Esophagus squamous epithelium (tissue), 5 donors: ENCODE results near the gene CCDC124. TPM values are rescaled to one million over a fixed set of nuclear protein-coding genes. Genes with fewer than 3 reads are reported as not detected.

Experiments
- DNase-seq: peaks from one replicate; lab custom pipeline; 2025; lab: John Stamatoyannopoulos, UW
- H3K27ac ChIP-seq, 4 donors: fragments of 200-600 bp; sonication (generic); one replicate each; pipeline ENCODE4 v1.5.1; 2016 to 2019; ENCODE audit warnings: mild to moderate bottlenecking in 1 of 4
- H3K27me3 ChIP-seq, 4 donors: fragments of 200-600 bp; sonication (generic); 1 replicate in 3 of 4; 2 replicates in 1 of 4; pipeline versions ENCODE4 v1.5.1 to v1.6.0; 2017 to 2021; ENCODE audit warnings: antibody characterized with exemption in 1 of 4
- H3K36me3 ChIP-seq, 3 donors: fragments of 200-600 bp; sonication (generic); one replicate each; pipeline ENCODE4 v1.5.1; 2016 to 2019
- H3K4me1 ChIP-seq, 3 donors: fragments of 200-600 bp; sonication (generic); one replicate each; pipeline ENCODE4 v1.5.1; 2017 to 2019
- H3K4me3 ChIP-seq, 4 donors: fragments of 200-600 bp; sonication (generic); 1 replicate in 3 of 4; 2 replicates in 1 of 4; pipeline ENCODE4 v1.5.1; 2016 to 2019; ENCODE audit warnings: mild to moderate bottlenecking in 2 of 4, moderate library complexity in 1 of 4
- H3K9me3 ChIP-seq, 3 donors: fragments of 200-600 bp; sonication (generic); one replicate each; pipeline ENCODE4 v1.5.1; 2016 to 2019
- POLR2A ChIP-seq, 4 donors: fragments of 450-650 bp; IDR thresholded peaks; one replicate each; pipeline ENCODE4 v1.6.1; 2017; ENCODE audit warnings: antibody characterized with exemption in 4 of 4, mild to moderate bottlenecking in 4 of 4, moderate library complexity in 3 of 4
- WGBS, 2 donors: methylation state at CpG; one replicate each; pipeline ENCODE4 v1.1.5; 2018; 5-methylcytosine and 5-hydroxymethylcytosine counted together
- intact Hi-C: fragments of 100-400 bp; cut with DNase I; formaldehyde crosslinking; loops from one replicate; pipeline ENCODE4 v1.15.0; 2022
- total RNA-seq, 4 donors: library from RNA; depleted of rRNA; stranded (reverse); fragments of >200 nt; gene quantifications; one replicate each; pipeline ENCODE4 v1.1.0, GENCODE V29; 2016
- TF ChIP-seq, protein P1 (sequence below), 6 experiments: fragments of 450-650 bp in 4 of 6; fragments of 200-600 bp in 2 of 6; sonication (generic) in 2 of 6; IDR thresholded peaks; one replicate each; pipeline ENCODE4 v1.5.1; 2016 to 2019; ENCODE audit warnings: antibody characterized with exemption in 6 of 6, mild to moderate bottlenecking in 4 of 6, moderate library complexity in 4 of 6
- donor health status: DM: yes; HTN: yes; CAD: no.

The CCDC124 gene
- total RNA-seq, 4 donors from 2014 or later = 50.2 to 80.6 (median 54.5) TPM

DNA sequence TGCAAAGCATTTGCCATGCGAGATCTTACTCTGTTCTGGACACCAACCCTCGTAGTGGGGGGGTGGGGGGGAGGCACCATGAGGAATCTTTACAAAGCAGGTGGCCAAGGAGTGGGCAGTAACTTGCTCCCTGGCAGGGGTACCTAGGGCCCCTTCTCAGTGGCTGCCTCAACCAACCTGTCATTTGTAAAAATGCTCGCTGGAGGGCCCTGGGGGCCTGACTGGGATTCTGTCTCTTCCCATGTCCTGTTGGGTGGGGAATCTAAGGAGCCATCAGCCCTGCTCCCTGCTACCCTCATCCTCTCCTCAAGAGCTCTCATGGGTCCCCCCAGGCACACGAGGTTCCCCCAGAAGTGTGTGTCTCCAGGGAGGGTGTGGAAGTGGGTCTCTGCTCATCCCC is 35.5 kb downstream of the CCDC124 start:
- no peaks in the 10 kb centered on the region for H3K9me3 ChIP-seq
- H3K36me3 ChIP-seq = no peaks in the 10 kb centered on the region
- 67 to 71% methylated on average over 1 to 3 of the region's 4 CpGs for WGBS, 2 donors
- DNase-seq = no peak
- peaks cover 0 to 10% (median 3%) of the 10 kb centered on the region in 3 donors for H3K4me1 ChIP-seq
- no peak overlapping the region for H3K4me3 ChIP-seq
- peaks cover 0 to 71% (median 5%) of the 10 kb centered on the region in 4 donors for H3K27me3 ChIP-seq
- intact Hi-C loops = no loop called here
- TF ChIP-seq, protein P1, sequence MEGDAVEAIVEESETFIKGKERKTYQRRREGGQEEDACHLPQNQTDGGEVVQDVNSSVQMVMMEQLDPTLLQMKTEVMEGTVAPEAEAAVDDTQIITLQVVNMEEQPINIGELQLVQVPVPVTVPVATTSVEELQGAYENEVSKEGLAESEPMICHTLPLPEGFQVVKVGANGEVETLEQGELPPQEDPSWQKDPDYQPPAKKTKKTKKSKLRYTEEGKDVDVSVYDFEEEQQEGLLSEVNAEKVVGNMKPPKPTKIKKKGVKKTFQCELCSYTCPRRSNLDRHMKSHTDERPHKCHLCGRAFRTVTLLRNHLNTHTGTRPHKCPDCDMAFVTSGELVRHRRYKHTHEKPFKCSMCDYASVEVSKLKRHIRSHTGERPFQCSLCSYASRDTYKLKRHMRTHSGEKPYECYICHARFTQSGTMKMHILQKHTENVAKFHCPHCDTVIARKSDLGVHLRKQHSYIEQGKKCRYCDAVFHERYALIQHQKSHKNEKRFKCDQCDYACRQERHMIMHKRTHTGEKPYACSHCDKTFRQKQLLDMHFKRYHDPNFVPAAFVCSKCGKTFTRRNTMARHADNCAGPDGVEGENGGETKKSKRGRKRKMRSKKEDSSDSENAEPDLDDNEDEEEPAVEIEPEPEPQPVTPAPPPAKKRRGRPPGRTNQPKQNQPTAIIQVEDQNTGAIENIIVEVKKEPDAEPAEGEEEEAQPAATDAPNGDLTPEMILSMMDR (IDR thresholded peaks at IDR 0.05) = no peak
- TF ChIP-seq POLR2A (IDR thresholded peaks at IDR 0.05) = no peak
- no peak overlapping the region for H3K27ac ChIP-seq

DNA sequence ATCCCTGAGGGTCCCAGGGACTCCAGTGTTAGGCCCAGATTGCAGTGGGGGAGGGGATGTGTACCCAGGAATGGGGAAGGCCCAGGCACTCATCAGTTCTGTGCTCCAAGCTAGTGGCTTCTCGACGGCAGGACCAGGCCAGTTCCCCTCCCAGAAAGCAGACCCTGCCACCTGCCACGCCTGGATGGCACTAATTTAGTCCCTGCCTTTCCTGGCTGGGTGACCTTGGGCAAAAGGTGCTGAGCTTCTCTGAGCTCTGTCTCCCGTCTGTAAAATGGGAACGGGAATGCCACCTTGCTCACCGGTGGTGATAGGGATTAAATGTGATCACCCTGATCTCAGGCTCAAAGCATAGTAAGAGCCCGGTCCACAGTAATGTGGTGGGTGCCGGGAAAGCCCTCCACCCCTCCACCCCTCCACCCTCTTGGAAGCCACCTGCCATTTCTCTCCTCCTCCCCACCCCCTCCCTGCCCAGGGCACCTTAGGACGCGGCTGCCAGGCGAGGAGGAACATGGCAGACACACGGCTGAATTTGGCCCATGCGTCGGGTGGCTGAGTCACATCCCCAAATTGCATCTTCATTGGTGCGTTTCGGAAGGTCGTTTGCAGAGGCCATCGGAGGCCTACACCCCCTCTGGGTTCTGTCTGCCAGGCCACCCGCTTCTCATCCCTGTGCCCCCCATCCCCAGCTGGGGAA is 36.4 kb downstream of the CCDC124 start:
- TF ChIP-seq, protein P1 (IDR thresholded peaks at IDR 0.05) = no peak
- Histone ChIP-seq H3K36me3 (no peaks in the 10 kb centered on the region), H3K9me3 (no peaks in the 10 kb centered on the region), H3K27ac (no peak overlapping the region), H3K27me3 (peaks cover 0 to 68% (median 5%) of the 10 kb centered on the region in 4 donors), H3K4me3 (no peak overlapping the region), H3K4me1 (peaks cover 0 to 10% (median 3%) of the 10 kb centered on the region in 3 donors)
- DNase-seq = no peak
- intact Hi-C loops = no loop called here
- WGBS, 2 donors = 100% methylated on average over 1 of the region's 19 CpGs; no CpG with 5 or more reads in 1 of the 2 donors

GRCh38 chr19:17972230-17972629 is 39.4 kb downstream of the CCDC124 start:
- no peaks in the 10 kb centered on the region for H3K9me3 ChIP-seq
- no peak overlapping the region for H3K4me3 ChIP-seq
- DNase-seq = no peak
- 86% methylated on average over 1 of the region's 1 CpG; no CpG with 5 or more reads in 1 of the 2 donors for WGBS, 2 donors
- no peak overlapping the region for H3K27ac ChIP-seq
- no peak for TF ChIP-seq POLR2A (IDR thresholded peaks at IDR 0.05)
- TF ChIP-seq, protein P1 (IDR thresholded peaks at IDR 0.05) = no peak
- H3K4me1 ChIP-seq = peaks cover 0 to 4% (median 2%) of the 10 kb centered on the region in 3 donors
- no peaks in the 10 kb centered on the region for H3K36me3 ChIP-seq
- intact Hi-C loops = no loop called here
- H3K27me3 ChIP-seq = peaks cover 0 to 38% (median 4%) of the 10 kb centered on the region in 4 donors

DNA sequence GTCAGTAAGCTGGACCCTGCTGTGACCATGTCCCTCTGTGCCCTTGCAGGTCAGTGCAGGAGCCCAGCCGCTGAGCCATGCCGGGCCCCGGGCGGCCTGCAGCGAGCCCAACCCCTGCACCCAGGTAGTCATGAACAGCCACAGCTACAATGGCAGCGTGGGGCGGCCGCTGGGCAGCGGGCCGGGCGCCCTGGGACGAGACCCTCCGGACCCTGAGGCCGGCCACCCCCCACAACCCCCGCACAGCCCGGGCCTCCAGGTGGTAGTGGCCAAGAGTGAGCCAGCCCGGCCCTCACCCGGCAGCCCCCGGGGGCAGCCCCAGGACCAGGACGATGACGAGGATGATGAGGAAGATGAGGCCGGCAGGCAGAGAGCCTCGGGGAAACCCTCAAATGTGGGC is 40.9 kb downstream of the CCDC124 start:
- Histone ChIP-seq H3K27me3 (peaks cover 0 to 23% (median 0%) of the 10 kb centered on the region in 4 donors), H3K4me3 (no peak overlapping the region), H3K9me3 (no peaks in the 10 kb centered on the region), H3K27ac (no peak overlapping the region), H3K4me1 (no peaks in the 10 kb centered on the region), H3K36me3 (no peaks in the 10 kb centered on the region)
- DNase-seq = no peak
- WGBS, 2 donors = 70 to 72% methylated on average over 2 to 4 of the region's 23 CpGs
- TF ChIP-seq POLR2A (IDR thresholded peaks at IDR 0.05) = no peak
- TF ChIP-seq, protein P1 (IDR thresholded peaks at IDR 0.05) = no peak
- intact Hi-C loops = no loop called here

- Histone ChIP-seq H3K27me3 (peaks cover 0 to 15% (median 0%) of the 10 kb centered on the region in 4 donors), H3K36me3 (no peaks in the 10 kb centered on the region), H3K4me1 (no peaks in the 10 kb centered on the region), H3K4me3 (no peak overlapping the region), H3K27ac (no peak overlapping the region), H3K9me3 (no peaks in the 10 kb centered on the region)
- TF ChIP-seq, protein P1 (IDR thresholded peaks at IDR 0.05) = no peak
- TF ChIP-seq POLR2A (IDR thresholded peaks at IDR 0.05) = no peak
- intact Hi-C loops = no loop called here
- WGBS, 2 donors = 20% methylated on average over 1 of the region's 6 CpGs; no CpG with 5 or more reads in 1 of the 2 donors
- no peak for DNase-seq
Measured at GRCh38 chr19:17974551-17974950, 41.7 kb downstream of the CCDC124 start.
